ENCODE results near the gene CYP11A1.
"Not testable (repeated sequence)": the region's sequence is repeated elsewhere in the genome, so short reads cannot be mapped to it uniquely, and the experiment has no call there.

The CYP11A1 gene

GRCh38 chr15:74393423-74393822 lies 26.0 kb upstream of the CYP11A1 start:
- in situ Hi-C loops (cut with HindIII; ENCODE audit: low sequenced_read_pairs), result no loop called here
- no peak for TF ChIP-seq CTCF (IDR thresholded peaks at IDR 0.05; ENCODE audit: low read depth, low read length)
- H3K4me3 ChIP-seq (ENCODE audit: low read depth, low read length), result no peak overlapping the region
- no peak for DNase-seq (ENCODE audit: low read depth, low spot score)

- in situ Hi-C loops (cut with HindIII; ENCODE audit: low sequenced_read_pairs), result no loop called here
- DNase-seq (ENCODE audit: low read depth, low spot score), result no peak
- no peak for TF ChIP-seq CTCF (IDR thresholded peaks at IDR 0.05; ENCODE audit: low read depth, low read length)
- no peak overlapping the region for H3K4me3 ChIP-seq (ENCODE audit: low read depth, low read length)
Observed at GRCh38 chr15:74392902-74393301, 25.5 kb upstream of the CYP11A1 start.

- no peak for TF ChIP-seq CTCF (IDR thresholded peaks at IDR 0.05; ENCODE audit: low read depth, low read length)
- in situ Hi-C loops (cut with HindIII; ENCODE audit: low sequenced_read_pairs), result no loop called here
- no peak overlapping the region for H3K4me3 ChIP-seq (ENCODE audit: low read depth, low read length)
- no peak for DNase-seq (ENCODE audit: low read depth, low spot score)
Observed at GRCh38 chr15:74392451-74392830, 25.0 kb upstream of the CYP11A1 start.

- no peak for TF ChIP-seq CTCF (IDR thresholded peaks at IDR 0.05; ENCODE audit: low read depth, low read length)
- H3K4me3 ChIP-seq (ENCODE audit: low read depth, low read length), result no peak overlapping the region
- in situ Hi-C loops (cut with HindIII; ENCODE audit: low sequenced_read_pairs), result no loop called here
- no peak for DNase-seq (ENCODE audit: low read depth, low spot score)
Observed at GRCh38 chr15:74391582-74392450, 24.4 kb upstream of the CYP11A1 start.

- no peak overlapping the region for H3K4me3 ChIP-seq (ENCODE audit: low read depth, low read length)
- TF ChIP-seq CTCF (IDR thresholded peaks at IDR 0.05; ENCODE audit: low read depth, low read length), result no peak
- no peak for DNase-seq (ENCODE audit: low read depth, low spot score)
- in situ Hi-C loops (cut with HindIII; ENCODE audit: low sequenced_read_pairs), result no loop called here
Observed at GRCh38 chr15:74390647-74391288, 23.3 kb upstream of the CYP11A1 start.

- DNase-seq (ENCODE audit: low read depth, low spot score); H3K4me3 ChIP-seq (ENCODE audit: low read depth, low read length); in situ Hi-C loops (cut with HindIII; ENCODE audit: low sequenced_read_pairs): not testable (repeated sequence)
Observed at GRCh38 chr15:74390049-74390646, 22.7 kb upstream of the CYP11A1 start.
